ENCODE measurements around the gene LPP. TPM values are rescaled to one million over a fixed set of nuclear protein-coding genes. Genes with fewer than 3 reads are reported as not detected.

Gene LPP
- total RNA-seq, 4 donors from 2014 or later = 1,872 to 3,079 (median 2,300) TPM

DNA sequence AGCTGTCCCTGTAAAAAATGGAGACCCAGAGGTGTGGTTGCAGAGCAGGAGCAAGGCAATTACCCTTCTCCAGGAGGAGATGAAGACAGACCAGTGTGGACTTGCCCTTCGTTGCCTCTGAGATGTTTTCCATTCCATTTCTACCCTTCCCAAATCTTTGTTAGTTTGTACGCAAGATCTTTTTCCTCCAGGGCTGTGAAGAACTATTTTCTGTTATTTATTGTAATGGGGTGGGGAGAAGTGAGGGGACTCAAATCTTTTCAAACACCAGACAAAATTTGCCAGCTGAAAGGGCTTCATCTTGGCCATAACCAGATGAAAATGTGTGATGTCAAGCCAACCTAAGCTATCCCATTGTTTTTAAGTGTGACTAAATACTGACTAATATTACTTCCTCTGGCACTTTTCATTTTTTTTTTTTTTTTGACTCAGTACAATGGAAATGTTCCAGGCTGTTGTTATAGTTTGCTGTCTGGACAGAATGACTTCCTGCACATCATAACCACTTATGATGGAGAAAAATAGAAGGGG is 746.5 kb downstream of the LPP start:
- no peak for TF ChIP-seq POLR2A (IDR thresholded peaks at IDR 0.05; ENCODE audit: low read depth)
- peak in 1 of 2 donors; percentile 6 for TF ChIP-seq POLR2AphosphoS5 (IDR thresholded peaks at IDR 0.05)
- peaks cover 0 to 4% (median 0%) of the 10 kb centered on the region in 4 donors for H3K36me3 ChIP-seq
- 59% methylated on average over 2 of the region's 2 CpGs for WGBS
- peaks cover 12 to 47% (median 33%) of the 10 kb centered on the region in 4 donors for H3K4me1 ChIP-seq
- DNase-seq (ENCODE audit: extremely low spot score) = no peak
- H3K9me3 ChIP-seq = no peaks in the 10 kb centered on the region
- H3K27ac ChIP-seq (replicated peaks in 1 of 4) = peak overlapping the region; percentile 47 to 71 (median 58)
- H3K27me3 ChIP-seq = no peaks in the 10 kb centered on the region
- intact Hi-C loops (cut with DNase I) = no loop called here
- no peak overlapping the region for H3K4me3 ChIP-seq

DNA sequence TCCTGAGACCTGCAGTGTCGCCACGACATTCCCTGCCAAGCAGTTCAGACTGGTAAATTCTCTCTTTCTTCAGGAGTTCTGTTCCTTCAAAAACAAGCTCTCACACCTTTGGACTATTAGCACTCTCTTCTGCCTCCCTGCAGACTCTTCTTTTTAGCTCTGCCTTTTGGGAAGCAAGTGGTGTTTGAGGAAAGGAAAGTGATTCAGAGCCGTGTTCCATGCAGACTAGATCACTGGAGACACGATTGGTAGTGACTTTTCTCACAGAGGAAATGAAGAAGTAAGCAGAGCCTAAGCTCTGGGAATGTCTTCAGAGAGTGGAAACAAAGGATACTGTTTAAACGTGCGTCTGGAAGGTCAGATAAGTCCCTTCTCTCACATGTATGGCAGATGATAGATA is 747.2 kb downstream of the LPP start:
- no peak overlapping the region for H3K4me3 ChIP-seq

DNA sequence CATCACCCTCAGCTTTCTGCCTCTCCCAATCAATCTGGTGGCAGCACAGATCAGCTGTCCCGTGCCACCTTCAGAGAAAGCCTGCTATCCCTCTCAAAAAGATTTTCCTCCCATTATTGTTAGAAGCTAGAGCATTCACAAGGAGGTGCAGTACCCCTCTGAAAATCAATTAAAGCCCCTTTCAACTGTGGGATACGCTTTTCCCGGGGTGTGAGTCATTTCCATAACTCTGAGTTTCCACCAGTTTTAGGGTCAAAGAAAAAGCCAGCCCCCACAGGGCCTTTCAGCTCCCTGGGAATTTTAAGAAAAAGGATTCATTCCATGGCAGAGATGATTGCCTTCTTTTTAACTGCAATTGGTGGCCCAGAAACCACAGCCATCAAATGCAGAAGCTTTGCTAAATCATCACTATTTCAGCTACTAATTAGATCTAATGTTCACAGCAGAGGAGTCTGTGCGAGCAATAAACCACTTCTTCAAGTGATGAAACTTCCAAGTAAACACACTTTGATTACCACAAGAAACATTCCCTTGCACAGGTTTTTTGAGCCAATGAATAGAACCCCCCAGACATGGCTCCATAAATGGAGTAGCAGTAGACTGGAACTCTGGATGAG is 747.8 kb downstream of the LPP start:
- intact Hi-C loops (cut with DNase I) = no loop called here
- Histone ChIP-seq H3K36me3 (no peaks in the 10 kb centered on the region), H3K9me3 (no peaks in the 10 kb centered on the region), H3K4me1 (peaks cover 12 to 53% (median 41%) of the 10 kb centered on the region in 4 donors), H3K27ac (replicated peaks in 1 of 4) (peak overlapping the region; percentile 47 to 71 (median 58)), H3K27me3 (no peaks in the 10 kb centered on the region), H3K4me3 (no peak overlapping the region)
- TF ChIP-seq POLR2AphosphoS5 (IDR thresholded peaks at IDR 0.05) (no peak), EP300 (IDR thresholded peaks at IDR 0.05) (no peak)
- TF ChIP-seq, protein P1, sequence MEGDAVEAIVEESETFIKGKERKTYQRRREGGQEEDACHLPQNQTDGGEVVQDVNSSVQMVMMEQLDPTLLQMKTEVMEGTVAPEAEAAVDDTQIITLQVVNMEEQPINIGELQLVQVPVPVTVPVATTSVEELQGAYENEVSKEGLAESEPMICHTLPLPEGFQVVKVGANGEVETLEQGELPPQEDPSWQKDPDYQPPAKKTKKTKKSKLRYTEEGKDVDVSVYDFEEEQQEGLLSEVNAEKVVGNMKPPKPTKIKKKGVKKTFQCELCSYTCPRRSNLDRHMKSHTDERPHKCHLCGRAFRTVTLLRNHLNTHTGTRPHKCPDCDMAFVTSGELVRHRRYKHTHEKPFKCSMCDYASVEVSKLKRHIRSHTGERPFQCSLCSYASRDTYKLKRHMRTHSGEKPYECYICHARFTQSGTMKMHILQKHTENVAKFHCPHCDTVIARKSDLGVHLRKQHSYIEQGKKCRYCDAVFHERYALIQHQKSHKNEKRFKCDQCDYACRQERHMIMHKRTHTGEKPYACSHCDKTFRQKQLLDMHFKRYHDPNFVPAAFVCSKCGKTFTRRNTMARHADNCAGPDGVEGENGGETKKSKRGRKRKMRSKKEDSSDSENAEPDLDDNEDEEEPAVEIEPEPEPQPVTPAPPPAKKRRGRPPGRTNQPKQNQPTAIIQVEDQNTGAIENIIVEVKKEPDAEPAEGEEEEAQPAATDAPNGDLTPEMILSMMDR (IDR thresholded peaks at IDR 0.05) = no peak
- DNase-seq (ENCODE audit: extremely low spot score) = peak; percentile 29
- 80% methylated on average over 4 of the region's 4 CpGs for WGBS

More for the DNA sequence above, 747.2 kb downstream of the LPP start:
- Histone ChIP-seq H3K27me3 (no peaks in the 10 kb centered on the region), H3K36me3 (peaks cover 0 to 2% (median 0%) of the 10 kb centered on the region in 4 donors), H3K9me3 (no peaks in the 10 kb centered on the region), H3K27ac (replicated peaks in 1 of 4) (peak overlapping the region; percentile 47 to 71 (median 58)), H3K4me1 (peaks cover 12 to 52% (median 36%) of the 10 kb centered on the region in 4 donors)
- TF ChIP-seq, protein P1 (IDR thresholded peaks at IDR 0.05) = no peak
- TF ChIP-seq EP300 (IDR thresholded peaks at IDR 0.05) = no peak
- TF ChIP-seq POLR2AphosphoS5 (IDR thresholded peaks at IDR 0.05) = no peak
- TF ChIP-seq POLR2A (IDR thresholded peaks at IDR 0.05; ENCODE audit: low read depth) = no peak
- intact Hi-C loops (cut with DNase I) = no loop called here
- DNase-seq (ENCODE audit: extremely low spot score) = peak; percentile 50
- 25% methylated on average over 6 of the region's 6 CpGs for WGBS

DNA sequence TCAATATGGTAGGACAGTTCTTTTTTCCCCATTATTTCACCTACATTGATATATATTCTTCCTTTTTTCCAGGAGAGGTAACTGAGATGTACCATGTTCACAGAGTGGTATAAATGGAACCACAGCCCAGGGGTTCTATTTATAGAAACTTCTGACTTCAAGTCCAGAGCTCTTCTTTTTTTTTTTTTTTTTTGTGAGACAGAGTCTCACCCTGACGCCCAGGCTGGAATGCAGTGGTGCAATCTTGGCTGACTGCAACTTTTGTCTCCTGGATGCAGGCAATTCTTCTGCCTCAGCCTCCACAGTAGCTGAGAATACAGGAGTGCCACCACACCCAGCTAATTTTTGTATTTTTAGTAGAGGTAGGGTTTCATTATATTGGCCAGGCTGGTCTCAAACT is 750.7 kb downstream of the LPP start:
- intact Hi-C loops (cut with DNase I) = loop anchor here (5.0 kb wide), 1 partner anchor 38 kb away; no protein-coding TSS in a partner anchor
- Histone ChIP-seq H3K4me1 (peaks cover 8 to 35% (median 32%) of the 10 kb centered on the region in 4 donors), H3K27me3 (no peaks in the 10 kb centered on the region), H3K36me3 (no peaks in the 10 kb centered on the region), H3K4me3 (no peak overlapping the region), H3K27ac (replicated peaks in 1 of 4) (no peak overlapping the region), H3K9me3 (no peaks in the 10 kb centered on the region)
- WGBS = 11% methylated on average over 1 of the region's 1 CpG
- no peak for TF ChIP-seq EP300 (IDR thresholded peaks at IDR 0.05)
- TF ChIP-seq, protein P1 (IDR thresholded peaks at IDR 0.05) = no peak
- TF ChIP-seq POLR2A (IDR thresholded peaks at IDR 0.05; ENCODE audit: low read depth) = no peak
- TF ChIP-seq POLR2AphosphoS5 (IDR thresholded peaks at IDR 0.05) = no peak
- DNase-seq (ENCODE audit: extremely low spot score) = no peak

DNA sequence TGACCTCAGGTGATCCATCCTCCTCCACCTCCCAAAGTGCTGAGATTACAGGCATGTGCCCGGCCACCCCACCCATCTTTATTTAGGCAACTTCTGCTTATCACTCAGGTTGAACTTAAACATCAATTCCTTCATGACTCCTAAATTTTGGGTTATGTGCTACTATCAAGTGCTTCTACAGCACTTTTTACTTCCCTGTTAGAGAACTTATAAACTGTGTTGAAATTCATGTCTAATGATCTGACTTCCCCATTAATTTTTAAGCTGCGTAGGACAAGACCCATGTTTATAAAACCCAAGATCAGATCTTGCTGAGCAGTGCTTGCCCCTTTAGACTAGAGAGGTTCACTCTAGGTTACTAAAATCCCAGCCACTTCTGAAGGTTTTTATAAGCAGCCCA is 751.6 kb downstream of the LPP start:
- H3K9me3 ChIP-seq = no peaks in the 10 kb centered on the region
- WGBS = 86% methylated on average over 2 of the region's 2 CpGs
- H3K27me3 ChIP-seq = no peaks in the 10 kb centered on the region
- intact Hi-C loops (cut with DNase I) = loop anchor here (5.0 kb wide), 1 partner anchor 37 kb away; no protein-coding TSS in a partner anchor
- peaks cover 0 to 26% (median 23%) of the 10 kb centered on the region in 4 donors for H3K4me1 ChIP-seq
- H3K4me3 ChIP-seq = no peak overlapping the region
- no peaks in the 10 kb centered on the region for H3K36me3 ChIP-seq
- DNase-seq (ENCODE audit: extremely low spot score) = no peak
- no peak for TF ChIP-seq POLR2A (IDR thresholded peaks at IDR 0.05; ENCODE audit: low read depth)
- TF ChIP-seq, protein P1 (IDR thresholded peaks at IDR 0.05) = no peak
- no peak for TF ChIP-seq POLR2AphosphoS5 (IDR thresholded peaks at IDR 0.05)
- no peak for TF ChIP-seq EP300 (IDR thresholded peaks at IDR 0.05)
- peak overlapping the region in 1 of 4 donors; percentile 14 for H3K27ac ChIP-seq (replicated peaks in 1 of 4)
